GM12864 (cell line): ENCODE results near the gene RBM5.
"Not testable (repeated sequence)": the region's sequence is repeated elsewhere in the genome, so short reads cannot be mapped to it uniquely, and the experiment has no call there.

Source experiments
- DNase-seq: peaks from one replicate; pipeline ENCODE4 v3.0.0-alpha.2; 2011; ENCODE audit warnings: low read depth
- H3K4me3 ChIP-seq: 2 replicates; pipeline ENCODE4 v1.5.1; 2011; ENCODE audit warnings: mild to moderate bottlenecking, low read depth, low read length, control low read depth
- TF ChIP-seq, protein P1 (sequence below): IDR thresholded peaks from 2 replicates; pipeline ENCODE4 v1.5.1; 2011; ENCODE audit warnings: low read depth, mild to moderate bottlenecking, moderate library complexity, low read length, control low read depth, inconsistent platforms; ENCODE audit errors: missing control alignments

The RBM5 gene

GRCh38 chr3:50078622-50079021 is 10.1 kb upstream of the RBM5 start:
- TF ChIP-seq, protein P1, sequence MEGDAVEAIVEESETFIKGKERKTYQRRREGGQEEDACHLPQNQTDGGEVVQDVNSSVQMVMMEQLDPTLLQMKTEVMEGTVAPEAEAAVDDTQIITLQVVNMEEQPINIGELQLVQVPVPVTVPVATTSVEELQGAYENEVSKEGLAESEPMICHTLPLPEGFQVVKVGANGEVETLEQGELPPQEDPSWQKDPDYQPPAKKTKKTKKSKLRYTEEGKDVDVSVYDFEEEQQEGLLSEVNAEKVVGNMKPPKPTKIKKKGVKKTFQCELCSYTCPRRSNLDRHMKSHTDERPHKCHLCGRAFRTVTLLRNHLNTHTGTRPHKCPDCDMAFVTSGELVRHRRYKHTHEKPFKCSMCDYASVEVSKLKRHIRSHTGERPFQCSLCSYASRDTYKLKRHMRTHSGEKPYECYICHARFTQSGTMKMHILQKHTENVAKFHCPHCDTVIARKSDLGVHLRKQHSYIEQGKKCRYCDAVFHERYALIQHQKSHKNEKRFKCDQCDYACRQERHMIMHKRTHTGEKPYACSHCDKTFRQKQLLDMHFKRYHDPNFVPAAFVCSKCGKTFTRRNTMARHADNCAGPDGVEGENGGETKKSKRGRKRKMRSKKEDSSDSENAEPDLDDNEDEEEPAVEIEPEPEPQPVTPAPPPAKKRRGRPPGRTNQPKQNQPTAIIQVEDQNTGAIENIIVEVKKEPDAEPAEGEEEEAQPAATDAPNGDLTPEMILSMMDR, result no peak
- DNase-seq, result no peak
- H3K4me3 ChIP-seq, result no peak overlapping the region

DNA sequence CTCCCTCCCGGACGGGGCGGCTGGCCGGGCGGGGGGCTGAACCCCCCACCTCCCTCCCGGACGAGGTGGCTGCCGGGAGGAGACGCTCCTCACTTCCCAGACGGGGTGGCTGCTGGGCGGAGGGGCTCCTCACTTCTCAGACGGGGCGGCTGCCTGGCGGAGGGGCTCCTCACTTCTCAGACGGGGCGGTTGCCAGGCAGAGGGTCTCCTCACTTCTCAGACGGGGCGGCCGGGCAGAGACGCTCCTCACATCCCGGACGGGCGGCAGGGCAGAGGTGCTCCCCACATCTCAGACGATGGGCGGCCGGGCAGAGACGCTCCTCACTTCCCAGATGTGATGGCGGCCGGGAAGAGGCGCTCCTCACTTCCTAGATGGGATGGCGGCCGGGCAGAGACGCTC is 3.8 kb upstream of the RBM5 start:
- DNase-seq, H3K4me3 ChIP-seq: not testable (repeated sequence)

DNA sequence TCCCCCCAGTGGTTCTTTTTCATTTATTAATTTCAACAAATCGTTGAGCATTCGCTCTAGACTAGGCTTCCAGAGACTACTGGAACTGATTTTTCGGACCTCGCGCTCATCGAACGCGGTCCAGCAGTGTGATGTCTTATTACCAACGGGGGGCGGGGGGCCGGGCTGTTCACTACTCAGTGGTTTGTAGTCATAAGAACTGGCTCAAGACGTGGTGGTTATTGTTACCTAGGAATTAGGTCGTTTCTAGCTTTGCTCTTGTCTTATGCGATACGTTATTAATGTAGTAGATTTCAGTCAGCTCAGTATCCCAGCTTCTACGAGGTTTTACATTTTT is 858 bp downstream of the RBM5 start:
- TF ChIP-seq, protein P1, result no peak
- DNase-seq, result no peak
- peak overlapping the region; percentile 86 for H3K4me3 ChIP-seq

DNA sequence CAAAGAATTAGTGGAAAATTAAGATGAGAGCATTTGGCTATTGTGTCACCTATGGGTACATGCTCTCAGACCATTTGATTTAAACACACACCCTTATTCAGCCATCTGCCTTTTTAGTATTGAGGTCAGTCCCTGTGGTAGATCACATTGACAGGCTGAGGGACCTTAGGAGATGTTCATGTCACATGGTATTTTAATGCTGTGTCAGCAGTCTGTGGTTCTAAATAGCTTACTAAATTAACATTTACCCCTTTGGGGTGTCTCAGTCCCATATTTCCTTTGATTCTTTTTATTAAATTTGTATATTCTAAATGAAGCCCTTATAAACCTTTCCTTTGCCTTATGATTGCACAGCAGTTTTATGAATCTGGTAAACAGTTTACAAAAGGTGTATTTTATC is 2.3 kb downstream of the RBM5 start:
- H3K4me3 ChIP-seq, result no peak overlapping the region; the same call in 1 of the 2 replicates
- TF ChIP-seq, protein P1, result no peak
- no peak for DNase-seq

DNA sequence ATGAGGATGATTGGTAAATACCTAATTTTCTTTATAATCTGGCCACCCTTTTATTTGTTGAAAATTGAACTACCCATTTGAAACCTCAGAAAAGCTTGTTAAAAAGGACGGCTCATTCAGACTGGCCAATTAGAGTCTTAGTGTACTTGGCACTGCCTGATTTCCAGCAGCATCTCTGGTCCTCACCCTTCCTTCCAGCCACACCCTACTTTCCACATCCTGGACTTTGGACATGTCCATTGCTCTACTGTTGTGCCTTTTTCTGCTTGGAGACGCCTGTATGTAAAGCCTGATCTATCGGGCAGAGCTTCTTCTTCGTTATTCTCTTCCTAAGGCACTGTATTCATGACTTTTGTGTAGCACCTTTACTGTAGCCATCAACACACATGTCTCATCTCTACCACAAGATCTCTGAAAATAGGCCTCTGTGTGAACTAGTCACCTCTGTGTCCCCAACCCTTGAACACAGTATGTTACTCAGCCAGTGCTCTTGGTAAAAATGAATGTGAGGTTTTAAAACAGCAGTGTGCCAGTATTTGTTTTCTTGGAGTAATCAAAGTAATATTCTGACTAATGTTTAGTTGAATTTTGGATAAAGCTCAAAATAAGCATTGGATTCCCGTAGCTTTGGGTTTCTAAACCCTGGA is 6.8 kb downstream of the RBM5 start:
- H3K4me3 ChIP-seq, result no peak overlapping the region
- no peak for DNase-seq
- TF ChIP-seq, protein P1, result no peak

DNA sequence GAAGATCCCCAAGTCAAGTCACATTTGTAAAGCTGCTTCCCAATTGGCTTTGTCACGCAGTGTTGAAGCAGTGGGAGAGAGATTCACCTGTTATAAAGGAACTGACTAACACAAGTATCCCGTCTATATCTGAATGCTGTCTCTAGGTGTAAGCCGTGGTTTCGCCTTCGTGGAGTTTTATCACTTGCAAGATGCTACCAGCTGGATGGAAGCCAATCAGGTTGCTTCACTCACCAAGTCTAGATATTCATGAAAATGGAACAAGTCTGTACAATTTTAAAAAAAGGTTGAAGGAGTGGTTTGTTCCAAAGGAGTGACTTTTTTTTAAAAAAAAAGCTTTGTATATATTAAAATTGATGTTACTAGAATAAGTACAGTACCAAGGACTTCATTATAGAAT is 11.7 kb downstream of the RBM5 start:
- TF ChIP-seq, protein P1, result no peak
- H3K4me3 ChIP-seq, result no peak overlapping the region
- no peak for DNase-seq

DNA sequence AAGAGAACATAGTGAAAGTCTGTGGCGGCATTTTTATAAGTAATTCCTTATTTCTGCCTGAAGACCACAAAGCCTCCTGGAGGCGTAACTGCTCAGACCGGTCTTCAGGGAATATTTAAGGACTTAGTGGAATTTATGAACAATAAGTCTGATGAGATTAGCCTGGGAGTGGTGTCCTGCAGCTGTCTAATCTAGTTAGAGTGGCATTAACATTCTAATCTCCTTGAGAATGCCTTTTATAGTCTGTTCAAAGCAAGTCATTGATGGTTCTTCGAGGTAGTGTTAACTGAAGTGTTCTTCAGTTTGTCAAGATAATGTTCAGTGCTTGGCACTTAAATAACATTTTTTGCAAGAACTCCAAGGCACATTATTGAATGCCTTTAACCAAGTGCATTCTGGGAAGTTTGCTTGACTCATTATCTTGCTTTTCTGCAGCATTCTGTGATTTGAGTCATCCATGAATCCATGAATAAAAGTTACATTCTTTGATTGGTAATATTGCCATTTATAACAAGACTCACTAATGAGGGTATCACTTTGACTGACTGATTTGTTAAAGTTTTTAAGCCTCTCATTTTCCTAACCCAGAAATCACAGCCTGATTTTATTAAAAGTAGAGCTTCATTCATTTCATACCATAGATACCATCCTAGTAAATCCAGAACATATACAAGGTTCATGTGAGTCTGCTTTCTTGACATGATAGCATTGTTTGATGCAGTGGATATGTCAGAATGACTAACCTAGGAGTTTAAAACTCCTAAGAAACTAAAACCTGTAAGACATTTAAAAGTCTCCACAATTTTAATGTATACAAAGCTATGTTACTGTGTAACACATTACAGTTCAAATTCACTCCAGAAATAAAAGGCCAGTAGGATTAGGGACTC is 12.5 kb downstream of the RBM5 start:
- DNase-seq, result no peak
- TF ChIP-seq, protein P1, result no peak
- H3K4me3 ChIP-seq, result no peak overlapping the region
